IMR-90 (cell line): ENCODE results near the gene PLCZ1. TPM values are rescaled to one million over a fixed set of nuclear protein-coding genes. Genes with fewer than 3 reads are reported as not detected.

Source experiments
- ATAC-seq: fragments of 200-7000 bp; cut with Tn5 transposase; 2 replicates; pipeline ENCODE4 v1.9.1; 2020; ENCODE audit warnings: low read depth, mild to moderate bottlenecking, moderate library complexity
- BruUV-seq: library from RNA; stranded (reverse); fragments of 400-500 nt; replicated peaks from 2 replicates; lab custom pipeline; 2021; lab: Mats Ljungman, UMichigan
- CTCF ChIA-PET: fragments of 300-600 bp; formaldehyde crosslinking; extraction: SDS; loops from one replicate; lab custom pipeline; 2021; ENCODE audit warnings: antibody characterized with exemption; lab: Yijun Ruan, JAX
- POLR2A ChIA-PET: fragments of 300-600 bp; sonication (Branson Sonifier 250); formaldehyde crosslinking; loops from one replicate; lab custom pipeline; 2022; ENCODE audit warnings: antibody characterized with exemption; ENCODE audit not compliant: unreplicated experiment; lab: Charles Lee
- DNase-seq: peaks from one replicate; pipeline ENCODE4 v3.0.0; 2013
- H2AFZ ChIP-seq: replicated peaks from 2 replicates; pipeline ENCODE3; 2013; ENCODE audit warnings: low read length, mild to moderate bottlenecking; ENCODE audit not compliant: poor library complexity
- H2AK5ac ChIP-seq: 2 replicates; pipeline ENCODE4 v1.6.1; 2013; ENCODE audit warnings: low read depth, low read length, inconsistent platforms
- H2AK9ac ChIP-seq: replicated peaks from 2 replicates; pipeline ENCODE3; 2013; ENCODE audit warnings: mild to moderate bottlenecking, low read depth, low read length, moderate library complexity; ENCODE audit not compliant: poor library complexity
- H2BK120ac ChIP-seq: 2 replicates; pipeline ENCODE4 v1.6.1; 2013; ENCODE audit warnings: low read depth, low read length, inconsistent platforms
- H2BK15ac ChIP-seq: 3 replicates; pipeline ENCODE4 v1.6.1; 2013; ENCODE audit warnings: low read depth, low read length, inconsistent platforms
- H2BK20ac ChIP-seq: 2 replicates; pipeline ENCODE4 v1.6.1; 2013; ENCODE audit warnings: low read depth, mild to moderate bottlenecking, inconsistent platforms, low read length, moderate library complexity
- H2BK5ac ChIP-seq: 2 replicates; pipeline ENCODE4 v1.6.1; 2013; ENCODE audit warnings: mild to moderate bottlenecking, low read depth, low read length, inconsistent platforms; ENCODE audit not compliant: poor library complexity, severe bottlenecking
- H3K14ac ChIP-seq: replicated peaks from 2 replicates; pipeline ENCODE4 v1.6.1; 2013; ENCODE audit warnings: low read depth, low read length, inconsistent platforms
- H3K18ac ChIP-seq: 2 replicates; pipeline ENCODE4 v1.6.1; 2013; ENCODE audit warnings: low read depth, low read length, control low read depth
- H3K23ac ChIP-seq: 2 replicates; pipeline ENCODE4 v1.6.1; 2013; ENCODE audit warnings: low read depth, low read length, inconsistent platforms
- H3K27ac ChIP-seq: 2 replicates; pipeline ENCODE4 v1.5.1; 2013; ENCODE audit warnings: mild to moderate bottlenecking, control low read depth, low read length; ENCODE audit not compliant: insufficient read depth
- H3K27me3 ChIP-seq: 2 replicates; pipeline ENCODE4 v1.6.1; 2013; ENCODE audit warnings: low read length; ENCODE audit not compliant: control insufficient read depth, insufficient read depth
- H3K36me3 ChIP-seq: 2 replicates; pipeline ENCODE4 v1.6.1; 2013; ENCODE audit warnings: low read length, mixed read lengths; ENCODE audit not compliant: control insufficient read depth, insufficient read depth
- H3K4ac ChIP-seq: 2 replicates; pipeline ENCODE4 v1.6.1; 2013; ENCODE audit warnings: low read depth, low read length, inconsistent platforms
- H3K4me1 ChIP-seq: 2 replicates; pipeline ENCODE4 v1.6.1; 2013; ENCODE audit warnings: low read length, mixed read lengths; ENCODE audit not compliant: control insufficient read depth, insufficient read depth
- H3K4me2 ChIP-seq: 2 replicates; pipeline ENCODE4 v1.6.1; 2013; ENCODE audit warnings: low read depth, mild to moderate bottlenecking, control low read depth, low read length, moderate library complexity
- H3K4me3 ChIP-seq: 2 replicates; pipeline ENCODE4 v1.5.1; 2013; ENCODE audit warnings: low read depth, mild to moderate bottlenecking, control low read depth, low read length, moderate library complexity; ENCODE audit not compliant: insufficient read depth
- H3K56ac ChIP-seq: 2 replicates; pipeline ENCODE4 v1.6.1; 2013; ENCODE audit warnings: low read length, inconsistent platforms; ENCODE audit not compliant: insufficient read depth; ENCODE audit errors: extremely low read depth
- H3K79me1 ChIP-seq, 2 experiments: 2 replicates each; pipeline ENCODE4 v1.6.1; 2013; ENCODE audit warnings: low read length in 2 of 2, inconsistent platforms in 1 of 2, low read depth in 1 of 2
- H3K9ac ChIP-seq: 2 replicates; pipeline ENCODE4 v1.6.1; 2013; ENCODE audit warnings: low read depth, low read length, control low read depth
- H3K9me1 ChIP-seq: 2 replicates; pipeline ENCODE4 v1.6.1; 2013; ENCODE audit warnings: low read length, inconsistent platforms; ENCODE audit not compliant: insufficient read depth
- H3K9me3 ChIP-seq: 2 replicates; pipeline ENCODE4 v1.6.1; 2013; ENCODE audit warnings: low read length; ENCODE audit not compliant: control insufficient read depth, insufficient read depth
- H4K20me1 ChIP-seq: 2 replicates; pipeline ENCODE4 v1.6.1; 2013; ENCODE audit warnings: low read length, inconsistent platforms; ENCODE audit not compliant: insufficient read depth
- H4K5ac ChIP-seq: 2 replicates; pipeline ENCODE4 v1.6.1; 2013; ENCODE audit warnings: mild to moderate bottlenecking, low read depth, low read length, control low read depth
- H4K8ac ChIP-seq, 2 experiments: 2 replicates each; pipeline ENCODE4 v1.6.1; 2013; ENCODE audit warnings: low read depth in 2 of 2, low read length in 2 of 2, control low read depth in 1 of 2, inconsistent platforms in 1 of 2
- H4K91ac ChIP-seq: 2 replicates; pipeline ENCODE4 v1.6.1; 2013; ENCODE audit warnings: low read depth, low read length, inconsistent platforms; ENCODE audit not compliant: insufficient read depth
- BHLHE40 ChIP-seq: fragments of 150-350 bp; IDR thresholded peaks from 2 replicates; pipeline ENCODE4 v1.6.1; 2016; ENCODE audit warnings: mild to moderate bottlenecking, low read depth, low read length
- CEBPB ChIP-seq: IDR thresholded peaks from 2 replicates; pipeline ENCODE4 v1.6.1; 2012; ENCODE audit warnings: low read depth, low read length, improper control_type of control experiment
- CHD1 ChIP-seq: IDR thresholded peaks from 2 replicates; pipeline ENCODE4 v1.6.1; 2012; ENCODE audit warnings: low read depth, low read length, improper control_type of control experiment
- FOS ChIP-seq: fragments of 150-350 bp; IDR thresholded peaks from 2 replicates; pipeline ENCODE4 v1.6.1; 2016; ENCODE audit warnings: low read depth, low read length
- MAFK ChIP-seq: IDR thresholded peaks from 2 replicates; pipeline ENCODE4 v1.6.1; 2012; ENCODE audit warnings: low read depth, low read length, improper control_type of control experiment
- MAZ ChIP-seq: IDR thresholded peaks from 2 replicates; pipeline ENCODE4 v1.6.1; 2012; ENCODE audit warnings: low read depth, mild to moderate bottlenecking, low read length, improper control_type of control experiment, moderate library complexity, borderline replicate concordance
- MXI1 ChIP-seq: IDR thresholded peaks from 2 replicates; pipeline ENCODE4 v1.6.1; 2012; ENCODE audit warnings: low read depth, mild to moderate bottlenecking, low read length, moderate library complexity, borderline replicate concordance
- NFE2L2 ChIP-seq: fragments of 150-350 bp; IDR thresholded peaks from 2 replicates; pipeline ENCODE4 v1.6.1; 2016; ENCODE audit warnings: low read depth, mild to moderate bottlenecking, low read length
- POLR2A ChIP-seq: IDR thresholded peaks from 2 replicates; pipeline ENCODE4 v1.6.1; 2012; ENCODE audit warnings: mild to moderate bottlenecking, low read depth, low read length
- RCOR1 ChIP-seq: IDR thresholded peaks from 2 replicates; pipeline ENCODE4 v1.6.1; 2012; ENCODE audit warnings: mild to moderate bottlenecking, low read length, improper control_type of control experiment; ENCODE audit not compliant: insufficient replicate concordance
- RFX5 ChIP-seq: IDR thresholded peaks from 2 replicates; pipeline ENCODE4 v1.8.0; 2012; ENCODE audit warnings: low read depth, mild to moderate bottlenecking, low read length, moderate library complexity
- WGBS, 2 experiments: methylation state at CpG; one replicate each; pipeline versions ENCODE4 v1.1.5 to v1.1.7; 2013; ENCODE audit warnings: missing lambda C conversion rate in 2 of 2; ENCODE audit not compliant: insufficient read length in 1 of 2; ENCODE audit errors: extremely low coverage in 2 of 2; 5-methylcytosine and 5-hydroxymethylcytosine counted together
- dilution Hi-C: fragments of 300-500 bp; cut with HindIII; formaldehyde crosslinking; loops from one replicate; pipeline ENCODE4 v1.14.3; 2018; ENCODE audit warnings: low sequenced_read_pairs; ENCODE audit not compliant: unreplicated experiment
- in situ Hi-C: fragments of 300-500 bp; cut with MboI; formaldehyde crosslinking; loops from 3 replicates; pipeline ENCODE4 v1.14.3; 2019; ENCODE audit warnings: low sequenced_read_pairs, inconsistent platforms, mixed read lengths
- intact Hi-C: fragments of 100-400 bp; cut with micrococcal nuclease; formaldehyde crosslinking; loops from 2 replicates; pipeline ENCODE4 v1.10.0; 2022
- polyA plus RNA-seq, 3 experiments: library from polyadenylated mRNA; depleted of rRNA; stranded (reverse); fragments of >200 nt; gene quantifications; 2 replicates each; pipeline ENCODE4 v1.2.3, GENCODE V29; 2012; ENCODE audit warnings: low replicate concordance in 1 of 3
- total RNA-seq: library from RNA; depleted of rRNA; stranded (reverse); fragments of >200 nt; gene quantifications from 2 replicates; pipeline ENCODE4 v1.2.3, GENCODE V29; 2012
- TF ChIP-seq, protein P1 (sequence below): fragments of 150-350 bp; IDR thresholded peaks from 2 replicates; pipeline ENCODE4 v1.6.1; 2017; ENCODE audit warnings: mild to moderate bottlenecking, antibody characterized with exemption, low read length, low read depth
- TF ChIP-seq, protein P2 (sequence below): conservative IDR thresholded peaks from 2 replicates; pipeline ENCODE4 v1.5.1; 2012; ENCODE audit warnings: mild to moderate bottlenecking, low read depth, low read length, improper control_type of control experiment
- TF ChIP-seq, protein P3 (sequence below): fragments of 150-350 bp; IDR thresholded peaks from 2 replicates; pipeline ENCODE4 v1.6.1; 2016; ENCODE audit warnings: low read depth, mild to moderate bottlenecking, low read length, moderate library complexity, borderline replicate concordance

The PLCZ1 gene
- total and polyA plus RNA-seq, 2 of the 4 experiments (the other 2 are of a cell fraction), result not detected

DNA sequence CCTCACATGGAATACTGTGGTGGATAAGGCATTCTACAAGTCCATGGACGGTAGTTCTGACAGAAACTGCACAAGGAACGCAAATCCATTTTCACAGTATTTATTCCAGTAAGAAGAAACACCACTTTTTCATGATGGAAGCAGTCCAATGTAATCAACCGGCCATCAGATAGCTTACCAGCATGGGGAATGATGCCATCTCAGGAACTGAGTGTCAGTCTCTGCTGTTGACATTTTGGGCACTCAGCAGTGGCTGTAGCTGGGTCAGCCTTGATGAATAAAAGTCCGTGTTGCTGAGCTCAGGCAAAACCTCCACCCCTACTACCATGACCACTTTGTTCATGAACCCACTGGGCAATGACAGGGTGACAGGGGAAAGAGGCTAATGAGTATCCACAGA lies 103.4 kb downstream of the PLCZ1 start:
- Histone ChIP-seq H3K4me3 (no peak overlapping the region), H3K36me3 (no peaks in the 10 kb centered on the region), H2BK120ac (no peak overlapping the region), H3K4me1 (no peaks in the 10 kb centered on the region), H3K9ac (no peak overlapping the region), H2BK5ac (no peak overlapping the region), H3K18ac (no peak overlapping the region), H3K4ac (no peak overlapping the region), H2AFZ (no peak overlapping the region), H4K91ac (no peak overlapping the region), H2BK20ac (no peak overlapping the region), H3K14ac (no peak overlapping the region), H3K56ac (no peak overlapping the region), H4K8ac (no peak overlapping the region), H3K79me1 (no peaks in the 10 kb centered on the region), H4K20me1 (no peaks in the 10 kb centered on the region), H3K9me1 (no peaks in the 10 kb centered on the region), H4K5ac (no peak overlapping the region), H3K27me3 (no peaks in the 10 kb centered on the region), H3K9me3 (no peaks in the 10 kb centered on the region), H3K4me2 (no peak overlapping the region), H3K23ac (no peak overlapping the region), H2BK15ac (no peak overlapping the region), H2AK5ac (no peak overlapping the region), H2AK9ac (no peak overlapping the region), H3K27ac (no peak overlapping the region)
- in situ Hi-C loops (no loop called here), intact Hi-C loops (no loop called here), dilution Hi-C loops (no loop called here)
- CTCF ChIA-PET, result no interaction called here
- no TSS peak for BruUV-seq
- no peak for DNase-seq
- POLR2A ChIA-PET, result no interaction called here
- ATAC-seq, result no peak
- TF ChIP-seq MAZ, result no peak
- no peak for TF ChIP-seq FOS
- no peak for TF ChIP-seq NFE2L2
- no peak for TF ChIP-seq CHD1
- TF ChIP-seq RCOR1, result no peak
- TF ChIP-seq CEBPB, result no peak
- TF ChIP-seq BHLHE40, result no peak
- TF ChIP-seq POLR2A, result no peak
- TF ChIP-seq RFX5, result no peak
- no peak for TF ChIP-seq MAFK
- TF ChIP-seq, protein P1, sequence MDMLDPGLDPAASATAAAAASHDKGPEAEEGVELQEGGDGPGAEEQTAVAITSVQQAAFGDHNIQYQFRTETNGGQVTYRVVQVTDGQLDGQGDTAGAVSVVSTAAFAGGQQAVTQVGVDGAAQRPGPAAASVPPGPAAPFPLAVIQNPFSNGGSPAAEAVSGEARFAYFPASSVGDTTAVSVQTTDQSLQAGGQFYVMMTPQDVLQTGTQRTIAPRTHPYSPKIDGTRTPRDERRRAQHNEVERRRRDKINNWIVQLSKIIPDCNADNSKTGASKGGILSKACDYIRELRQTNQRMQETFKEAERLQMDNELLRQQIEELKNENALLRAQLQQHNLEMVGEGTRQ, result no peak
- TF ChIP-seq, protein P2, sequence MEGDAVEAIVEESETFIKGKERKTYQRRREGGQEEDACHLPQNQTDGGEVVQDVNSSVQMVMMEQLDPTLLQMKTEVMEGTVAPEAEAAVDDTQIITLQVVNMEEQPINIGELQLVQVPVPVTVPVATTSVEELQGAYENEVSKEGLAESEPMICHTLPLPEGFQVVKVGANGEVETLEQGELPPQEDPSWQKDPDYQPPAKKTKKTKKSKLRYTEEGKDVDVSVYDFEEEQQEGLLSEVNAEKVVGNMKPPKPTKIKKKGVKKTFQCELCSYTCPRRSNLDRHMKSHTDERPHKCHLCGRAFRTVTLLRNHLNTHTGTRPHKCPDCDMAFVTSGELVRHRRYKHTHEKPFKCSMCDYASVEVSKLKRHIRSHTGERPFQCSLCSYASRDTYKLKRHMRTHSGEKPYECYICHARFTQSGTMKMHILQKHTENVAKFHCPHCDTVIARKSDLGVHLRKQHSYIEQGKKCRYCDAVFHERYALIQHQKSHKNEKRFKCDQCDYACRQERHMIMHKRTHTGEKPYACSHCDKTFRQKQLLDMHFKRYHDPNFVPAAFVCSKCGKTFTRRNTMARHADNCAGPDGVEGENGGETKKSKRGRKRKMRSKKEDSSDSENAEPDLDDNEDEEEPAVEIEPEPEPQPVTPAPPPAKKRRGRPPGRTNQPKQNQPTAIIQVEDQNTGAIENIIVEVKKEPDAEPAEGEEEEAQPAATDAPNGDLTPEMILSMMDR, result no peak
- TF ChIP-seq, protein P3, sequence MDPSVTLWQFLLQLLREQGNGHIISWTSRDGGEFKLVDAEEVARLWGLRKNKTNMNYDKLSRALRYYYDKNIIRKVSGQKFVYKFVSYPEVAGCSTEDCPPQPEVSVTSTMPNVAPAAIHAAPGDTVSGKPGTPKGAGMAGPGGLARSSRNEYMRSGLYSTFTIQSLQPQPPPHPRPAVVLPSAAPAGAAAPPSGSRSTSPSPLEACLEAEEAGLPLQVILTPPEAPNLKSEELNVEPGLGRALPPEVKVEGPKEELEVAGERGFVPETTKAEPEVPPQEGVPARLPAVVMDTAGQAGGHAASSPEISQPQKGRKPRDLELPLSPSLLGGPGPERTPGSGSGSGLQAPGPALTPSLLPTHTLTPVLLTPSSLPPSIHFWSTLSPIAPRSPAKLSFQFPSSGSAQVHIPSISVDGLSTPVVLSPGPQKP, result no peak
- TF ChIP-seq MXI1, result no peak
- WGBS, 2 experiments, result 100% methylated on average over 2 of the region's 4 CpGs; no CpG with 5 or more reads in 1 of the 2 experiments
